Upper lobe of right lung (tissue), 1 donor: ENCODE measurements around the gene INTS2. TPM values are rescaled to one million over a fixed set of nuclear protein-coding genes. Genes with fewer than 3 reads are reported as not detected.

Experiments used
- ATAC-seq: fragments of 200-7000 bp; cut with Tn5 transposase; one replicate; pipeline ENCODE4 v1.9.1; 2020; ENCODE audit warnings: mild to moderate bottlenecking, moderate library complexity
- DNase-seq: peaks from one replicate; pipeline ENCODE4 v3.0.0-alpha.2; 2020
- H3K27ac ChIP-seq: fragments of 200-600 bp; one replicate; pipeline ENCODE4 v1.8.0; 2022
- H3K27me3 ChIP-seq: fragments of 200-600 bp; one replicate; pipeline ENCODE4 v1.8.0; 2022; ENCODE audit warnings: mild to moderate bottlenecking
- H3K36me3 ChIP-seq: fragments of 200-600 bp; one replicate; pipeline ENCODE4 v1.8.0; 2022
- H3K4me1 ChIP-seq: fragments of 200-600 bp; one replicate; pipeline ENCODE4 v1.8.0; 2022
- H3K4me3 ChIP-seq: fragments of 200-600 bp; one replicate; pipeline ENCODE4 v1.8.0; 2022; ENCODE audit warnings: mild to moderate bottlenecking
- H3K9me3 ChIP-seq: fragments of 200-600 bp; one replicate; pipeline ENCODE4 v1.8.0; 2022
- CTCF ChIP-seq: fragments of 200-600 bp; IDR thresholded peaks from one replicate; pipeline ENCODE4 v1.8.0; 2022; ENCODE audit warnings: antibody characterized with exemption
- intact Hi-C: fragments of 100-400 bp; cut with DNase I; formaldehyde crosslinking; loops from one replicate; pipeline ENCODE4 v1.11.0; 2022
- total RNA-seq: library from RNA; stranded (reverse); fragmentation: NEBNext Ultra II Directional; extraction: Animal tissue kit (Norgen Biotek cat#: 25700); gene quantifications from one replicate; pipeline ENCODE4 v1.2.1, GENCODE V29; 2021
- donor health status: DM: no; HTN: yes; CAD: no; lungs with severe emphysema.

Gene INTS2
- total RNA-seq, 1 donor from 2014 or later = 10.9 TPM

- no peaks in the 10 kb centered on the region for H3K27me3 ChIP-seq
- intact Hi-C loops = no loop called here
- no peaks in the 10 kb centered on the region for H3K9me3 ChIP-seq
- no peak overlapping the region for H3K27ac ChIP-seq
- no peaks in the 10 kb centered on the region for H3K4me1 ChIP-seq
- H3K4me3 ChIP-seq = no peak overlapping the region
- DNase-seq (no peak), ATAC-seq (no peak)
- TF ChIP-seq CTCF = no peak
- H3K36me3 ChIP-seq = peaks cover 80% of the 10 kb centered on the region
Observed at GRCh38 chr17:61875285-61875684, 52.5 kb downstream of the INTS2 start.

- H3K36me3 ChIP-seq = peaks cover 78% of the 10 kb centered on the region
Observed at GRCh38 chr17:61874075-61874474, 53.7 kb downstream of the INTS2 start.

GRCh38 chr17:61872099-61872498, 55.7 kb downstream of the INTS2 start:
- no peaks in the 10 kb centered on the region for H3K27me3 ChIP-seq
- H3K27ac ChIP-seq = no peak overlapping the region
- no peak for TF ChIP-seq CTCF
- H3K4me1 ChIP-seq = no peaks in the 10 kb centered on the region
- intact Hi-C loops = no loop called here
- no peaks in the 10 kb centered on the region for H3K9me3 ChIP-seq
- H3K36me3 ChIP-seq = peaks cover 83% of the 10 kb centered on the region
- no peak overlapping the region for H3K4me3 ChIP-seq
- DNase-seq = no peak
- ATAC-seq = no peak

More at GRCh38 chr17:61874075-61874474, 53.7 kb downstream of the INTS2 start:
- Histone ChIP-seq H3K27ac (no peak overlapping the region), H3K9me3 (no peaks in the 10 kb centered on the region), H3K4me3 (no peak overlapping the region), H3K4me1 (no peaks in the 10 kb centered on the region), H3K27me3 (no peaks in the 10 kb centered on the region)
- TF ChIP-seq CTCF = no peak
- ATAC-seq (no peak), DNase-seq (no peak)
- intact Hi-C loops = no loop called here

- Histone ChIP-seq H3K27me3 (no peaks in the 10 kb centered on the region), H3K9me3 (no peaks in the 10 kb centered on the region), H3K4me1 (no peaks in the 10 kb centered on the region), H3K36me3 (peaks cover 61% of the 10 kb centered on the region), H3K27ac (no peak overlapping the region), H3K4me3 (no peak overlapping the region)
- no peak for ATAC-seq
- DNase-seq = no peak
- TF ChIP-seq CTCF = no peak
- intact Hi-C loops = no loop called here
Observed at GRCh38 chr17:61869138-61869537, 58.6 kb downstream of the INTS2 start.

GRCh38 chr17:61868074-61868473, 59.7 kb downstream of the INTS2 start:
- Histone ChIP-seq H3K4me3 (no peak overlapping the region), H3K27me3 (no peaks in the 10 kb centered on the region), H3K4me1 (no peaks in the 10 kb centered on the region), H3K27ac (no peak overlapping the region), H3K36me3 (peaks cover 54% of the 10 kb centered on the region), H3K9me3 (no peaks in the 10 kb centered on the region)
- DNase-seq (no peak), ATAC-seq (no peak)
- TF ChIP-seq CTCF = no peak
- intact Hi-C loops = no loop called here

GRCh38 chr17:61867033-61867432, 60.7 kb downstream of the INTS2 start:
- H3K9me3 ChIP-seq = no peaks in the 10 kb centered on the region
- ATAC-seq (no peak), DNase-seq (no peak)
- H3K4me1 ChIP-seq = peaks cover 4% of the 10 kb centered on the region
- no peak overlapping the region for H3K27ac ChIP-seq
- TF ChIP-seq CTCF = no peak
- H3K4me3 ChIP-seq = no peak overlapping the region
- intact Hi-C loops = no loop called here
- no peaks in the 10 kb centered on the region for H3K27me3 ChIP-seq
- peaks cover 51% of the 10 kb centered on the region for H3K36me3 ChIP-seq
